A673 (cell line): Measurements from ENCODE around the gene SYNDIG1L. TPM values are rescaled to one million over a fixed set of nuclear protein-coding genes. Genes with fewer than 3 reads are reported as not detected.

Experiments
- BruUV-seq: library from RNA; stranded (reverse); fragments of 400-500 nt; replicated peaks from 2 replicates; lab custom pipeline; 2021; lab: Mats Ljungman, UMichigan
- CTCF ChIA-PET: fragments of 300-600 bp; sonication (Branson Sonifier 250); formaldehyde crosslinking; loops from one replicate; lab custom pipeline; 2022; ENCODE audit warnings: antibody characterized with exemption; lab: Charles Lee
- POLR2A ChIA-PET: fragments of 300-600 bp; sonication (Branson Sonifier 250); formaldehyde crosslinking; loops from one replicate; lab custom pipeline; 2022; ENCODE audit warnings: antibody characterized with exemption; ENCODE audit not compliant: low non-redundant PET; lab: Charles Lee
- DNase-seq: peaks from one replicate; pipeline ENCODE4 v3.0.0-alpha.2; 2015; ENCODE audit warnings: low spot score
- H3K27ac ChIP-seq: fragments of 200-600 bp; sonication (generic); 2 replicates; pipeline ENCODE4 v1.5.1; 2016; ENCODE audit warnings: mixed run types, low read depth, mild to moderate bottlenecking, mixed read lengths, antibody characterized with exemption, low read length; ENCODE audit not compliant: poor library complexity, severe bottlenecking
- H3K27me3 ChIP-seq: fragments of 200-600 bp; sonication (generic); replicated peaks from 2 replicates; pipeline ENCODE4 v1.6.1; 2017; ENCODE audit warnings: mixed run types, low read depth, mild to moderate bottlenecking, mixed read lengths, antibody characterized with exemption, low read length; ENCODE audit not compliant: insufficient read depth, poor library complexity
- H3K36me3 ChIP-seq: fragments of 200-600 bp; sonication (generic); 2 replicates; pipeline ENCODE4 v1.6.1; 2016; ENCODE audit warnings: mixed run types, mild to moderate bottlenecking, mixed read lengths, antibody characterized with exemption, low read length; ENCODE audit not compliant: insufficient read depth, poor library complexity, severe bottlenecking
- H3K4me1 ChIP-seq: fragments of 200-600 bp; sonication (generic); 2 replicates; pipeline ENCODE4 v1.6.1; 2017; ENCODE audit warnings: mixed run types, mild to moderate bottlenecking, mixed read lengths, antibody characterized with exemption, low read length; ENCODE audit not compliant: insufficient read depth, poor library complexity, severe bottlenecking
- H3K4me3 ChIP-seq: fragments of 200-600 bp; sonication (generic); 2 replicates; pipeline ENCODE4 v1.5.1; 2016; ENCODE audit warnings: low read depth, mixed run types, mild to moderate bottlenecking, mixed read lengths, low read length; ENCODE audit not compliant: poor library complexity, severe bottlenecking
- H3K9me3 ChIP-seq: fragments of 200-600 bp; sonication (generic); 2 replicates; pipeline ENCODE4 v1.6.1; 2016; ENCODE audit warnings: mixed run types, low read depth, mild to moderate bottlenecking, mixed read lengths, antibody characterized with exemption, low read length; ENCODE audit not compliant: poor library complexity, severe bottlenecking
- EZH2 ChIP-seq: fragments of 200-600 bp; sonication (generic); IDR thresholded peaks from 2 replicates; pipeline ENCODE4 v1.6.1; 2017; ENCODE audit warnings: borderline replicate concordance, low read depth, mild to moderate bottlenecking, mixed read lengths, antibody characterized with exemption, low read length; ENCODE audit not compliant: poor library complexity, severe bottlenecking
- intact Hi-C: fragments of 100-400 bp; cut with micrococcal nuclease; formaldehyde crosslinking; loops from one replicate; pipeline ENCODE4 v1.10.0; 2022; ENCODE audit not compliant: unreplicated experiment
- total RNA-seq: library from RNA; stranded (reverse); gene quantifications from 2 replicates; pipeline ENCODE4 v1.2.3, GENCODE V29; 2021
- TF ChIP-seq, protein P1 (sequence below): fragments of 300-800, 200-600 bp; sonication (generic); conservative IDR thresholded peaks from 2 replicates; pipeline ENCODE4 v1.5.1; 2017; ENCODE audit warnings: low read depth, mild to moderate bottlenecking, antibody characterized with exemption, low read length, moderate library complexity, mixed read lengths

Gene SYNDIG1L
- total RNA-seq, 1 experiment from 2014 or later = not detected

DNA sequence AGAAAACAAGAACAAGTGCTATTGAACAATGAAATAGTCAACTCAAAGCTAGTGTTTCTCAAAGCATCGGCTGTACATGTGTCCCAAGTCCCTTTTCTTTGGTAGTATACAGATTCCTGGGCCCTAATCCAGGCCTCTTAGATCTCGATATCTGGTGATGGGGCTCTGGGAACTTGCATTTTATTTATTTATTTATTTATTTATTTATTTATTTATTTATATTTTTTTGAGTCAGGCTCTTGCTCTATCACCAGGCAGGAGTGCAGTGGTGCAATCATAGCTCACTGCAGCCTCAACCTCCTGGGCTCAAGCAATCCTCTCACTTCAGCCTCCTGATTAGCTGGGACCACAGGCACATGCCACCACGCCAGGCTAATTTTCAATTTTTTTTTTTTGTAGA is 17.1 kb downstream of the SYNDIG1L start:
- intact Hi-C loops = no loop called here
- ChIA-PET CTCF (no interaction called here), POLR2A (no interaction called here)
- Histone ChIP-seq H3K9me3 (no peaks in the 10 kb centered on the region), H3K4me3 (no peak overlapping the region), H3K4me1 (no peaks in the 10 kb centered on the region), H3K36me3 (no peaks in the 10 kb centered on the region), H3K27me3 (no peaks in the 10 kb centered on the region), H3K27ac (no peak overlapping the region)
- no peak for DNase-seq
- BruUV-seq = no TSS peak
- no peak for TF ChIP-seq EZH2
- TF ChIP-seq, protein P1, sequence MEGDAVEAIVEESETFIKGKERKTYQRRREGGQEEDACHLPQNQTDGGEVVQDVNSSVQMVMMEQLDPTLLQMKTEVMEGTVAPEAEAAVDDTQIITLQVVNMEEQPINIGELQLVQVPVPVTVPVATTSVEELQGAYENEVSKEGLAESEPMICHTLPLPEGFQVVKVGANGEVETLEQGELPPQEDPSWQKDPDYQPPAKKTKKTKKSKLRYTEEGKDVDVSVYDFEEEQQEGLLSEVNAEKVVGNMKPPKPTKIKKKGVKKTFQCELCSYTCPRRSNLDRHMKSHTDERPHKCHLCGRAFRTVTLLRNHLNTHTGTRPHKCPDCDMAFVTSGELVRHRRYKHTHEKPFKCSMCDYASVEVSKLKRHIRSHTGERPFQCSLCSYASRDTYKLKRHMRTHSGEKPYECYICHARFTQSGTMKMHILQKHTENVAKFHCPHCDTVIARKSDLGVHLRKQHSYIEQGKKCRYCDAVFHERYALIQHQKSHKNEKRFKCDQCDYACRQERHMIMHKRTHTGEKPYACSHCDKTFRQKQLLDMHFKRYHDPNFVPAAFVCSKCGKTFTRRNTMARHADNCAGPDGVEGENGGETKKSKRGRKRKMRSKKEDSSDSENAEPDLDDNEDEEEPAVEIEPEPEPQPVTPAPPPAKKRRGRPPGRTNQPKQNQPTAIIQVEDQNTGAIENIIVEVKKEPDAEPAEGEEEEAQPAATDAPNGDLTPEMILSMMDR = no peak

DNA sequence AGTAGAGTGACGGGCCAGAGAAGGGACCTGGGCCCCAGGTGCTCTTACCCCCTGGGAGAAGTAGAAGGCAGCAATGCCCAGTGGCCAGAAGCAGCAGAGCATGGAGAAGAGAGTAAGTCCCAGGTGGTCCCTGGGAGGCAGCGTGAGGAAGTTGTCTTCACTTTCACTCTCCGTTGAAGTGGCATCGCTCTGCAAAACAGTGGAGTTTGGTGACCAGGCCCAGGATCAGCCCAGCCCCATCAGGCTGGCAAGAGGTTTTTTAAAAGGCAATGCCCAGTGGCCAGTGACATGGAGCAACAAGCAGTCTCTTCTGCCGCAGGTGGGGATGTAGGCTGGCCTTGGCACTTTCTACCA is 18.2 kb downstream of the SYNDIG1L start:
- CTCF ChIA-PET = no interaction called here
- Histone ChIP-seq H3K4me3 (no peak overlapping the region), H3K27ac (no peak overlapping the region), H3K27me3 (no peaks in the 10 kb centered on the region), H3K36me3 (no peaks in the 10 kb centered on the region), H3K4me1 (no peaks in the 10 kb centered on the region), H3K9me3 (no peaks in the 10 kb centered on the region)
- no peak for DNase-seq
- POLR2A ChIA-PET = no interaction called here
- no peak for TF ChIP-seq EZH2
- TF ChIP-seq, protein P1 = no peak
- intact Hi-C loops = no loop called here
- no TSS peak for BruUV-seq

DNA sequence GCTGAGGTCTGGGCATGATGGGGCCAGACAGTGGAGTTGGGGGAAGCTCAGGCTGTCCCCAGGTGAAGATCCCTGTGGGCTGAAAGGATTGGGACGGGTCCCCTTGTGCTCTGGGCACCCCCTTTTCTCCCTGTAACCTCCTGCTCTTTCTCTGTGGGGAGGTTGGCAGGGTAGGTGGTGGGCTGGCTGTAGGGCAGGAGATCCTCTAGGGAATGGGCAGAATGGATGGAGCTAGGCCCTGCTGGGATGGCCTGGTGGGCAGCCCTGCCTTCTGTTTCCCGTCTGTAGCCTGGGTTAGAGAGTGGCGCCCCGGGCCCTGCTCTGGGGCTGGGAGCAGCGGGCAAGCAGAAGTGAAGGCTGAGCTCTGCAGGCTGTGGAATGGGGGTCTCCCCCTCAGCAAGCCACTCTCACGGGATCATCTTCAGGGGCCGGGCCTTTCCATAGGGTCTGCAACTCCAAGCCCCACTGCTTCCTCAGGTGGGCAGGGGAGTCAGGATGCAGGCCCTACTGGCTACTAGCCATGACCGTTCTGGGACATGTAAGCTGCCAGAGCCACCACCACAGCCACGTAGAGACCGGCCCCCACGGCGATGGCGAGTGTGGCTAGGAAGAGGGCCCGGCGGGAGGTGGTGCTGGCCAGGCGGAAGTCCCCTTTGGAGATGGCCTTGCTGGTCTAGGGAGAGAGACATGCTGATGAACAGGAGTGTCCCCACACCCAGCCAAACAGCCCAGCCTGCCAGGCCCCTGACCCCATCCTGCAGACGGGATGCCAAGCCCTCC is 18.8 kb downstream of the SYNDIG1L start:
- H3K27me3 ChIP-seq = no peaks in the 10 kb centered on the region
- H3K36me3 ChIP-seq = no peaks in the 10 kb centered on the region
- ChIA-PET POLR2A (no interaction called here), CTCF (no interaction called here)
- BruUV-seq = no TSS peak
- no peak overlapping the region for H3K27ac ChIP-seq
- intact Hi-C loops = no loop called here
- no peaks in the 10 kb centered on the region for H3K4me1 ChIP-seq
- TF ChIP-seq, protein P1 = no peak
- TF ChIP-seq EZH2 = no peak
- no peak for DNase-seq
- no peaks in the 10 kb centered on the region for H3K9me3 ChIP-seq
- H3K4me3 ChIP-seq = no peak overlapping the region
